Stomach (tissue), 4 donors: ENCODE results near the gene OBP2B.
"Not testable (repeated sequence)": the region's sequence is repeated elsewhere in the genome, so short reads cannot be mapped to it uniquely, and the experiment has no call there.

ENCODE experiments used
- CTCF ChIP-seq, 7 experiments: fragments of 450-650 bp in 4 of 7; fragments of 200-600 bp in 3 of 7; sonication (generic) in 3 of 7; IDR thresholded peaks; one replicate each; pipeline ENCODE4 v1.5.1; 2016 to 2019; ENCODE audit warnings: antibody characterized with exemption in 7 of 7, control low read depth in 2 of 7, mild to moderate bottlenecking in 1 of 7
- EP300 ChIP-seq: sonication (generic); formaldehyde crosslinking; IDR thresholded peaks from one replicate; pipeline ENCODE4 v1.6.1; 2017; ENCODE audit warnings: antibody characterized with exemption
- POLR2A ChIP-seq, 4 donors: fragments of 450-650 bp; IDR thresholded peaks; one replicate each; pipeline ENCODE4 v1.6.1; 2016; ENCODE audit warnings: antibody characterized with exemption in 4 of 4, control low read depth in 2 of 4, mild to moderate bottlenecking in 1 of 4, moderate library complexity in 1 of 4

GRCh38 chr9:133231934-133232568 is 23.0 kb upstream of the OBP2B start:
- TF ChIP-seq CTCF (IDR thresholded peaks at IDR 0.05); POLR2A (IDR thresholded peaks at IDR 0.05); EP300: not testable (repeated sequence)
